Measurements from ENCODE around the gene VPS35L.
A peak's percentile ranks its signal among the peaks of the same experiment; 100 is the strongest.
"Not testable (repeated sequence)": the region's sequence is repeated elsewhere in the genome, so short reads cannot be mapped to it uniquely, and the experiment has no call there.

VPS35L gene

GRCh38 chr16:19532601-19533000 is 22.9 kb upstream of the VPS35L start:
- DNase-seq: no peak

DNA sequence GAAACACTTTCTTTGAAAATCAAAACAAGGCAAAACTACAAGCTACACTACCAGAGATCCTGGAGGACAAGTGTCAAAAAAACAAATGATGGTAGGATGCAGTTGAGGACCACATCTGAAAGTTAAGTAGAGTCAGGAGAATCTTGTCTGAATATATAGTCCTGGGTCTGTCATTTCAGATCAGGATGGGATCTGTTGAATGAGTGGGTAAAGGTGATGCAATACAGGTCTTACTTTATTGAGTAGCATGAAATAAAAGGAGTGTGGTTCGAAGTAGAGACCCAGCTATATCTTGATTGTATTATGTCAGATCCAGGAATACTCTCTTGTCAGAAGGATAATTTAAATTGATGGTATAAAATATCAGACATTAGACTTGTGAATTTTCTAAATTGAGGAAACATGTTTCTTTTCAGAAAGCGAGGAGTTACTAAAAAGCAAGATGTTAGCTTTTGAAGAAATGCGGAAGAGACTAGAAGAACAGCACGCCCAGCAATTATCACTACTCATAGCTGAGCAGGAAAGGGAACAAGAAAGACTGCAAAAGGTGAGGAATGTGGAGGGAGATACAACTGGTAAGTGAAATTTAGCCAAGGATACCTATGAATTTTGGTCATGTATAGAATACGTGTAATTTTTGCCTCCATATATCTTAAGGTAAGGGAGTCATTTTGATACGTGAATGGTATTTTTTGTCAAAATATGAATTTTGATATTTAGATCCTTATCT is 15.1 kb upstream of the VPS35L start:
- DNase-seq: no peak

- DNase-seq: peak; percentile 93
Observed at GRCh38 chr16:19542138-19542821, 13.2 kb upstream of the VPS35L start.

- not testable (repeated sequence) for DNase-seq
Observed at GRCh38 chr16:19543278-19543996, 12.1 kb upstream of the VPS35L start.

DNA sequence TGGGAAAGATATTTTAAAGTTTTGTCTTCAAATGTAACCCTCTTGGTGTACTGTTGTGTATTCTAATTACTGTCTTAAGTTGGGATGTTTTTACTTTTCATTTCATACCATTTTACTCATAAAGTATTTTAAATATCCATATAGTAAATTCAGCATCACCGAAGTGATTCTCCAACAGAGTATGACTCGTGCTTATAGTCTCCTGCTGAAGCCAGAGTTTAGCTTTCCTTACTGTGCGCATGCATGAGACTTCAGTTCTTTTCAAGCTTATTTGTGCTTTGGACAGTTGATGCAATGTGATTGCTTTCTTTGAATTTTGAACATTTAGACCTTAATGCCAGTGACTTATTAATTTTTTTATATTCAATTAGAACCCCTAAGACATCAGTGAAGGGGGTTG is 7.4 kb upstream of the VPS35L start:
- DNase-seq: no peak

- no peak for DNase-seq
Observed at GRCh38 chr16:19549673-19550072, 5.8 kb upstream of the VPS35L start.

DNA sequence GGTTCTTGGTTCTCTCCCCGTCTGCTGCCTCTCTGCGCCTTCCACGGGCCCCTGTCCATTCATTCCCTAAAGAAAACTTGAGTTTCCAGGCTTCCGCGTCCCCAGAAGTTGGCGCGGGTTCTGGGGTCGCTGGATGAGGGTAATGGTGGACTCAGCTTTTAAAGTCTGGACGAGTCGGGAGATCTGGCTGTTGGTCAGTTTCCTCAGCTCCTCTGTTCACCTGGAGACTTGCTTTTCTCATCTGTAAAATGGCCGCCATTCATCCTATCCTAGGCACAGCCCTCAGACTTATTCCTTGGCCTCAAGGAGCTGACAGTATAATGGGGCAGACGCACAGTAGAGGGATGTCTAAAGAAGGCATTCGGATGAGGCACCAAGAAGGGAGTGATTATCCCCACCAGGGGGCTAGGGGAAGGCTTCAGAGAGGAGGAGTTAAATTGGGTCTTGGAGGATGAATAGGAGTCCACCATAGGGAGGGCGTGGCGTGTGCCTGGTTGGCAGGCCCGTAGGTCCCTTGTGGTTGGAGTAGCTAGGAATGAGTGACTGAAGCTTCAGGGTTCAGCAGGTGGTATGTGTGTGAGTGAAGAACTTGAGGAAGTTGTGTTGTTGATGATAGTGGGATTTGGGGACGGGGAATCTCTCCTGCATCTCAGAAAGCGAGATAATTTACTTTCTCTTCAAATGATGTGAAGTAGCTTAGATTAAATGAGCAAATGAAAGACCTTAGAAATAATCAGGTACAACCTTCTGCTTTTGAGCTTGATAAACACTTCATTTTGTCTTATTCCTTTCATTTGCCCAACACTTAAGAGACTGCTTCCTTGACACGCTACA is 652 bp downstream of the VPS35L start:
- peak; percentile 10 for DNase-seq

DNA sequence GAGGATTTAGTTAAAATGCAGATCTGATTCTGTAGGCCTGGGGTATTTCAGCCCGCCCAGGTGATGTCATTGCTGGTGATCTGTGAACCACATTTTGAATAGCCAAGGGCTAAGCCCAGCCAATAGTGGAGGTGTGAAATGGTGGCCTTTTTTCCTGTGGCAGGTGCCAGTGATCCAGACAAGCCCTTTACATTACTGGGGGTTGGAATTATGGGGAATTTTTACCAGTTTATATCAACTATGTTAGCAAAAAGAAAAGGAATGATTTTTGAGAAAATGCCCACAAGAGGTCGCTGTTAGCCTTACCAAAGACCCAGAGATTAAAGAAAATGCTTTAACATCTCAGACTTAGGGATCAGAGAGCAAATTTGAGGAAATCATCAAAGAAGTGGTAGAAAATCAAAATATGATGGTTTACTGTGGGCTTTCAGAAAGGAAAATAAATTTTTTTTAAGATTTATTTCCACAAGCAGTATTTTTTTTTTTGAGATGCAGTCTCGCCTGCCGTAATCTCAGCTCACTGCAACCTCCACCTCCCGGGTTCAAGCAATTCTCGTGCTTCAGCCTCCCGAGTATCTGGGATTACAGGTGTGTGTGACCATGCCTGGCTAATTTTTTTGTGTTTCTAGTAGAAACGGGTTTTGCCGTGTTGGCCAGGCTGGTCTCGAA is 3.9 kb downstream of the VPS35L start:
- peak; percentile 39 for DNase-seq

DNA sequence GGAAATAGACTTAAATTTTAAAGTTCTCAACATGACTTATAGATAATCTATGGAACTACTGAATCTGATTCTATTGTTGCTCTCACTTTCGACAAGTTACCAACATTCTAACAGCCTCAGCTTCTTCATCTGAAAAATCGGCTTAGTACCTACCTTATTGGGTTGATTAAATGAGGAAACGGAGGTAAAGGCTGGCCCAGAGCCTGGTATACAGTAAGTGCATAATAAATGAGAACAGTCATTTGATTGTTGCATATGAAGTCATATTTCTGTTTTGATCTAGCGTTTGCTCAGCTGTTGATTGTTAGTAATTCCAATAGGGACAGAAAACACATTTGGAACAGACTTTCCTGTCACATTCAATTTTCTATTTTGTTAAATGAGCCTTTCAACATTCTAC is 4.6 kb downstream of the VPS35L start:
- no peak for DNase-seq

DNA sequence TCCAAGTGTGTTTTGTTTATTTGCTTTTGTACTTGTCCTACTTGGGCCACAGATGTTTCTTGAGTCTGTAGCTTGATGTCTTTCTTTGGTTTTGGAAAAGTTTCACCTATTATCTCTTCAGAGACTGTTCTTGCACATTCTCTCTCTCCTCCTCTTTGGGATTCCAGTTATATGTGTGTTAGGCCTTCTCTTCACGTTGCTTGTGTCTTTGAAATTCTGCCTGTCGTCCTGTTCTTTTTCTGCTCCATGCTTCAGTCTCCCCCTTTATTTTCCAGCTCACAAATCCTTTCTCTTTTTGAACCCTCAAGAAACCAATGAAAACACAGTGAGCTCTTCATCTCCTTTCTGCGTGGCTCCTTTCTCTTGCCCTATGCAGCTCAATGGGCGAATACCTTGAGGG is 7.9 kb downstream of the VPS35L start:
- DNase-seq: no peak

- no peak for DNase-seq
Observed at GRCh38 chr16:19566362-19566761, 10.9 kb downstream of the VPS35L start.

DNA sequence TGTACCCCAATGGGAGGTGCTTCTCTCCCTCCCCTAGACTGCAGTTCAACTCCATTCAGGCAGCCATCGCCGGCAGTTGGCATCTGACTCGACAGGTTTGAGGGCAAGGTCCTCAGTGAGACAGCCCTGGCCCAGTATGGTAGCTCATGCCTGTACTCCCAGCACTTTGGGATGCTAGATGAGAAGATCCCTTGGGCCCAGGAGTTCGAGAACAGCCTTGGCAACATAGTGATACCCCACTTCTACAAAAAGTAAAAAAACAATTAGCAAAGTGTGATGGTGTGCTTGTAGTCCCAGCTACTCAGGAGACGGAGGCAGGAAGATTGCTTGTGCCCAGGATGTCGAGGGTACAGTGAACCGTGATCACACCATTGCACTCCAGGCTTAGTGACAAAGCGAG is 12.1 kb downstream of the VPS35L start:
- DNase-seq: no peak

GRCh38 chr16:19573997-19574396 is 18.5 kb downstream of the VPS35L start:
- DNase-seq: no peak

GRCh38 chr16:19574615-19575014 is 19.1 kb downstream of the VPS35L start:
- DNase-seq: no peak

- DNase-seq: no peak
Observed at GRCh38 chr16:19578378-19578971, 23.0 kb downstream of the VPS35L start.

DNA sequence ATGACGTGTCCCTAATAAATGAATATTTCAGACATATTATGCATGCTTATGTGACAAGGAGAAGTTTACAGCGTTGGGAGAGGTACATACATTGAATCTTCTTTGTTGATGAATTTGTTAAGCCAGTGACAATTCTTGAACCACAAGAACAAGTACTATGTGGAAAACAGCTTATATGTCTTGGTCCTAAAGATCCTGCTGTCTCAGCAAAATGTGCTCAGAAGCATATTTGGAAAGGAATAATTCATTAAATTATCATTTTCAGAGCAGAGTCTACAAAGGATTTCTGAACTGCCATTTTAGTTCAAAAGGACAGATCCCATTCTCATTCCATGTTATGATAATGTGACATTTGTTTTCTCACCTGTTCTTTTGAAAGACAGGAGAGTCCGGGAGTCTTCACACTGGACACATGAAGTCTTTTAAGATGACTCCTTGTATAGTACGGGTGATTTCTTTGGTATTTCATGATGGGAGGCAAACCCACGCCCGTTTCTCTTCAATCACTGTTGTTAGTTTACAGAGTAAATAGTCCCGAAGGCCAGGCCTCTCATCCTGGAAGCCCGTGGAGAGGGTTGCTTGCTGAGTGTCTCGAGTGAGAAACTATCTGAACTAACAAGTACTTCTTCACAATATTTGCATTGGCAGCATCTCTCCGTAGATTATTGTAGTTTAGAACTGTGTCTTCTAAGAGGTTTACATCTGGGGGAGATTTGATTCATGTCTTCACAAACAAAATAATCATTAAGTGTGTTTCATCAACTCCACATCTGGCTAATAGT is 26.7 kb downstream of the VPS35L start:
- no peak for DNase-seq

GRCh38 chr16:19583665-19584300 is 28.3 kb downstream of the VPS35L start:
- DNase-seq: no peak

- DNase-seq: no peak
Observed at GRCh38 chr16:19588661-19589060, 33.2 kb downstream of the VPS35L start.

- DNase-seq: no peak
Observed at GRCh38 chr16:19589106-19589505, 33.6 kb downstream of the VPS35L start.

DNA sequence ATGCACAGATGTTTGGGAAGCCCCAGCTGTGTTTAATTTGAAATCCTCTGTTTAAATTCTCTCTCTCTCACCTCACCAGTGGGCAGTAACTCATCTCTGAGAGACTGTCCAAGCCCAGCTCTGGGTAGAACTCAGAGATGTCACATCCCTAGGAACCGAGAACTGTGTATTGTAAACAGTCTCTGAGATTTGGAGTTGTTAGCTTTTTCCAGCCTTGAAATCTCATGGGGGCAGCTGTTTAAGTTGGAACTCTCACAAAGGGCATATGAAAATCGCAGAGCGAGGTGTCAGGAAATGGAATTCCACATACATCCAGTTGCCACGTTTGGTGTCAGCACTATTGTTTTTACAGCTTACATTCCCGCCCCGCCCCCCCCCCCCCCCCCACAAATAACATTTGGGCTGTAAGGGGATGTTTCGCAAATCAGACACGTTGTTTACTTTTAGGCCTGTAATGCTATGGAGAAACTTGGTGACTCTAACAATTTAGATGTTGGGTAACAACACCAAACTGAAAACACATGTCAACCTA is 34.3 kb downstream of the VPS35L start:
- DNase-seq: no peak
